NCI-H2171 (cell line): ENCODE results near the gene THEM5.

Source experiments
- DNase-seq: peaks from one replicate; lab custom pipeline; 2025; lab: John Stamatoyannopoulos, UW

Gene THEM5

DNA sequence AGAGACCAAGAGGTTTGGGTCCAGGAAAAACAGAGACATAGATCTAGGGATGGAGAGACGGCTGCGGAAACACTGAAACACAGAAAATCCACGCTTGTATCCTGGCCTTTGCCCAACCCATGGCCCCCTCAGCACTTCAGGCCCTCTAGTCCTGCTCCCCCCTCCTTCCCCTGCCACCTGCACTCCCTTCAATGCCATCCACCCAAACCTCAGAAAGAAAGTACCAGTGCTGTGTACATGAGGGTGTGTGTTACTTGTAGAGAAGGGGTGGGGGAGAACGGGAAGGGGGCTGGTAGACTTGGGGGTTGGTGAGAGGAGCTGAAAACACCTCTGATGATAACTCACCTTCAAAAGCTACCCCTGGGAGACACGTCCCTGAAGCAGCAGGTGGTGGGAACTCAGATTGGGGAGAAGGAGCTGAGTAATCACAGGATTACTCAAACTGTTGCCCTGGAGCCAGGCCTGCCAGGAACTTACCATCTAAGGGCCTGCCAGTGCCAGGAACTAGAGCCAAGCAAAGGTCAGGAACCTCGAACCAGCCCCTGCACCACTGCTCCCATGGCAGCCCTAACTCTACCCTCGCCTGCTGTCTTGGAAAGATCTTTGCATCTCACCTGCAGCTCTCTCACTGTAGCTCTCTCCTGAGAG is 33.4 kb downstream of the THEM5 start:
- DNase-seq = no peak

DNA sequence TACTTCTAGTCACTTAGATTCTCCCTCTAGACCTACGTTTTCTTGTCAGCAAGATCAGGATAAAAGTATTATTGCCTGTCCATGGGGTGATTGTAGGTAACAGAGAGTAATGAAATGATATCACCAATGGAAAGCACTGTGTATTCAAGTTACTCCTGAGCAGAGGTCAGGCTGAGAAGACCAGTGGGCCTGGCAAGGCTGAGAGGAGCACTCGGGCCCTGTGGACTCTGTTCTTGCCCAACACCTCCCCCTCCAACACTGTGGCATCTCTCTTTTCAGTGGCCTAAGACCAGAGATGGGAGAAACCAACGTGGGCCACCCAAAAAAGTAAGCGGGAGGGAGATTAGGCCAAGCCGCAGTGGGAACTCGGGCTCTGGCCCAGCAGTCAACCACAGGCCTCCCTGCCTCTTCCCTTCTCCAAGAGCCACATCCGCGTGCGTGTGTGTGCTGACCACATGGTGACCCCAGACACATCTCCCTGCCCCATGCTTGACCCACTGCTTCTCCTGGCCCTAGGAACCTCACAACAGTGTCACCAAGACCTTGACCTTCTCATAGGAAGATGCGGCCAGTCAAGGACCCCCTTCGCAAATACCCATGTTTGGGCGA is 34.2 kb downstream of the THEM5 start:
- no peak for DNase-seq

DNA sequence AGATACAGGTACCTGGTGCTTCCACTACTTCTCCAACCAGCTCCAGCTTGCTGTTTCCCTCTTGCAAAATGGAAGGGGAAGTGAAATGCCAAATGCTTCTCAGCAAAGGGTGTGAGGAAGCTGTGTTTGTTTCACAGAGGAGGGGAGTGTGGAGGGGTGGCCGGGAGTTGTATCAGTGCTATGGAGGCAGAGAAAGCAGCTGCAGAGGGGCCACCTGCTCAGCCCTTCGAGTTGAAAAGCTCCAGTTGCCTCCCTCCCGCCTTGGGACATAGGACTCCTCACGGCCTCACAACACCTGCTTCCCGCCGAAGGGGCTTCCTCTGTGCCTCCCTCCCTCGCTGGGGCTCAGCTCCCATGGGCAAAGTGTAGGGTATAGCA is 36.2 kb downstream of the THEM5 start:
- no peak for DNase-seq

DNA sequence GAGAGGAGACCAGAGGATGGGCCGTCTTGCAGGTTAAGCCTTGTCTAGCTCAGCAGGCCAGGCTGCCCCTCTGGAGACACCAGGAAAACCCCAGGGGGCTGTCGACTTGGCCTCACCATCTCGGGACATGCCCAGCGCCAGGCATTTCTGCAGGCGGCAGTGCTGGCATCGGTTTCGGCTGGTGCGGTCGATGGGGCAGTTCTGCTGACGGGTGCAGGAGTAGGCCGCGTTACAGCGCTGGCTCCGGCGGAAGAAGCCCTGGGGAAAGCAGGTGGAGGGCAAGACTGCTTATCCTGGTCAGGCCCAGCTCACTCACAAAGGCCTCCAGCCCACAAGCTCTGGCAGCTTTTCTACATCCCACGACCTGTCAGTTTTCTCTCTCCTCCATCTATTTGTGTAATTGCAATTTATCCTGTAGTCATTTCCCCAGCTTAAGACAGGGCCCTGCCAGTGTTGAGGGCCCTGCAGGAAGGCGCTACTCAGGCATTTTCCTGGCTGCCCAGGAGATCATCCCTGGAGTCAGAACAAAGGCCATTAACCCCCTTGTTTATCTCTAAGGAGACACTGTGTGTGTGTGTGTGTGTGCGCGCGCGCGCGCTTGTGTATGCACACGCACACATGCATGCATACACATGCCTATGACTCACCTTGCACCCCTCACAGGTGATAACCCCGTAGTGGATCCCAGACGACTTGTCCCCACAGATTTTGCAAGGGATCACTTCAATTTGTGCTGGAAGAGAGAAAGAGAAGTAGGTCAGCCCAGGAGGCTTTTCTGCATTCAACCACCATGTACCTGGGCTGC is 36.8 kb downstream of the THEM5 start:
- no peak for DNase-seq

DNA sequence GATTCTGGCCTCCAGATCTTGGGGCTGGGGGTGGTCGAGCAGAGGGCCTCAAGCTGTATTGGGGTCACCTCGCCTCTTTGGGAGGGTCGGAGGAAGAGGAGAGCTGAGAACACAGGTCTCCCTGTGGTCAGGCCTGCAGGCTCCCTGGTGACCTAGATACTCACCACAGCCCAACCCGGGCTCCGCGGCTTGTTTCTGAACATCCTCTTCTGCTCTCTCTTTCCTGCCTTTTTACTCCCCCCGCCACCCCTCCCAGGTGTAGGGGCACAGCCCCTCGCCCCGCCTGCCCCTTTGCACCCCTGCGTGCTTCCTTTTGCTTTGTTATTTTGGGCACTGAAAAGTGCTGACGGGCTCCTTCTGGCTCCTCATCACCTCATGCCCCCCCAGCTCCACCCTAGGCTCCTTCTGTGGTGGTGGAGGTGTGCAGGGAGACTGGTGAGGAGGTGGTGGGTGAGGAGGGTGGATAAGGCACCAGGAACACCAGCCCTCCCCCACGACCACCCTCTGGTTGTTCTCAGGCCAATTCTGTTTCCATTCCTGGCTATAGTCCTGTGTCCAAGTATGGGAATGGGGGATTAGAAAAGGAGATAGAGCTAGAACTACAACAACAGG is 37.7 kb downstream of the THEM5 start:
- no peak for DNase-seq

DNA sequence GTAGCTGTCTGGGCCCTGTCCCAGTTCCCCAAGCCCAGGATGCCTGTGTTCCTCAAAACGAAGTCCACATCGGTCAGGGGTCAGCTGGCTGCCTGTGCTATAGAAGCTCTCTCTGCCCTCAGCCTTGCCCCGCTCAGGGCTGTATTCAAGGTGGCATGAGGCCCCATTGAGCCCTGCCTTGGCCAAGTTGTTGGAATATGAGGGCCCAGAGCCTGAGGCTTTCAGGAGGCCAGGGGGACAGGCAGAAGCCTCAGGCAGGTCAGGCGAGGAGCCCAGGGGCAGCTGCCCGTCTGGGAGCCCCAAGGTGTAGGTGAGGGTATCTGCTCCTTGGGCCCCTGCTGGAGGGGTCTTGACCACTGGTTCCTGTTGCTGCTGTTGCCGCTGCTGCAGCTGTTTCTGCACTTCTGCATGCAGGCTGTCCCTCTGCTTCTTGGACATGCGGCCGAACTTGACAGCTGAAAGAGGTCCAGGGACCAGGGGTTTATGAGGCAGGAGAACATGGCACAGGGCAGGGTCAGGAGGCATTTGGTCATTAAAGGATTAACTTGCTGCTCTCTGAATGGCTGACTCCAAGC is 38.5 kb downstream of the THEM5 start:
- DNase-seq = no peak

DNA sequence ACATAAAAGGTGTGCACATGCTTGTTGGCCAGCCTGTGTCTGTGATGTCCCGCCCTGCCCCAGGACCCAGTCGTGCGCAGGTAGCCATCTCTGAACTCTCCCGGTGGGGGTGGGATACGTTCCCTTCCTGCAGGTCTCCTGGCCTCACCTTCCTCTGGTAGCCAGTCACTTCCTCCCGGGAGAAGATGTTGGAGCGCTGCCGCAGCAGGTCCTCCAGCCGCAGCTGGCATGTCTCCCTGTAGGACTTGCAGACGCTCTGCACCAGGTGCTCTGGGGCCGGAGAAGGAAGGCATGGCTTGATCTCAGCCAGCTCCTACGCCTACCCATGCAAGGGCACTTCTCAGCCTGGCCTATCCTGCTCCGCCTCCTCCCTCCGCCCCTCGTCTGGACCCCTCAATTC is 39.1 kb downstream of the THEM5 start:
- no peak for DNase-seq

DNA sequence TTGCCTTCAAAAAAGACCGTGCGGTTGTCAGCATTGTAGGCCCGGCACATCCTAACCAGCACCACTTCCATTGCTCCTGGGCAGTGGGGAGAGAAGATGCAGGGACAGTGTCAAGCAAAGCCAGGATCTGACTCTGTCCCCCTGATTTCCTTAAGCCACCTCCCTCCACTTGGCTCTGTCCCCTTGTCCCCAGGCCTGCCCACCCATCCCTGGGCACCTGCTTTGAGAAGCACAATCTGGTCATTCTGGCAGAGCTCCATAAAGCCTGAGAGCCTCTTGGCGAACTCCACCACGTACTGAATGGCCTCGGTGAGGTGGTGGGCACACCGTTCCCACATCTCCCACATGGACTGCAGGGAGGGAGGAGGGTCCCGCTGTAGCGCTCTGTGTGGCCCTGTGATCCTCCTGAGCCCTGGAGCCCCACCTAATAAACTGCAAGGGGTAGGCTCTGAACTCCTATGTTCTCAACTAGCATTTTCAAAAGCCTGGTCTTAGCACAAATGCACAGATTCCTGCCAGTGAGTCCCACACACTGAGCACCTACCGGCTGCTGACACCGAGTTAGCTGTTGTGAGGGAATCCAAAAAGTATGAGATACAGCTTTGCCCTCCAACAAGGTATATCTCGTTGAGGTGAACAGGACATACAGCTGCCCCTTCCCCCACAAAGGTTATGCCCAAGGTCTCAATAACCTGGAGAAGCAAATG is 40.1 kb downstream of the THEM5 start:
- DNase-seq = no peak

DNA sequence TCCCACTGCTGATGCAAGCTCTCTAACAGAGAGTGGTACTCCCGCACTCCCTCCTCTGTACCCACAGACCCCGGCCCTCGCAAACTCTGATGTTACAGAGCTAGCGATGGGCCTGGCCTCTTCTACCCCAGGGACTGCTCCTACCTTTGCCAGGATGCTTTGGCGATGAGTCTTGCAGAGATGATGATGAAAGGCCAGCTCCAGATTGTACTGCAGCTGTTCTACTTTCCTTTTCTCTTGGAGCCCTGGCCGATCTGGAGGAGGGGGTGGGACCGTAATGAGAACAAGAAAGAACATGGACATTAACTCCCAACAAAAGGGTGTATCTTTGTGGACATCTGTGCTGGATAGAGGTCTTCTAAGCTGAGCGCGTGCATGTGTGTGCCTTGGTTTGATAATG is 42.3 kb downstream of the THEM5 start:
- no peak for DNase-seq

DNA sequence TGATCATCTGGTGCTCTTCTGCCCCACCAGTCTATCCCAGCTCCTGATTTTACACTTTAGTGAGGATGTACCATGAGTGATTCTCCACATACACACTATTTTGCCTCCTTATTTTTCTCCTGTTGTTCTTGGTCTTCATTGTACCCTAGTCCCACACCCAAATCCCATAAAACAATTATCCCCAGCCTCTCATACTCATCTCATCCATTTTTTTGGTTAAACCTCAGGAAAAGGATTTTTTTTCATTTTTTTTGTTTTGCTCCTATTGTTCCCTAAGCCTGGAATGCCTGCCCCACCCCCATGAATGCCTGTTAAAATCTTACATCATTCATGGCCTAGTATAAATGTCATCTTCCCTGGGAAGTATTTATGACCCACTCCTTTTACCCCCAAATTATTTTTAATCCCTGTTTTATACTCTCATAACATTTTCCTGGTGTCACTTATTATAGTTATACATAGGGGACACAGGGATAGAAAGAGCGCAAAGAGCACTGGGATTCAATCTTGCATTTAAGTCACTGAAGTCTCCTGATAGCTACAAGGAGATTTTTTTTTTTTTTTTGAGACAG is 43.4 kb downstream of the THEM5 start:
- DNase-seq = no peak

DNA sequence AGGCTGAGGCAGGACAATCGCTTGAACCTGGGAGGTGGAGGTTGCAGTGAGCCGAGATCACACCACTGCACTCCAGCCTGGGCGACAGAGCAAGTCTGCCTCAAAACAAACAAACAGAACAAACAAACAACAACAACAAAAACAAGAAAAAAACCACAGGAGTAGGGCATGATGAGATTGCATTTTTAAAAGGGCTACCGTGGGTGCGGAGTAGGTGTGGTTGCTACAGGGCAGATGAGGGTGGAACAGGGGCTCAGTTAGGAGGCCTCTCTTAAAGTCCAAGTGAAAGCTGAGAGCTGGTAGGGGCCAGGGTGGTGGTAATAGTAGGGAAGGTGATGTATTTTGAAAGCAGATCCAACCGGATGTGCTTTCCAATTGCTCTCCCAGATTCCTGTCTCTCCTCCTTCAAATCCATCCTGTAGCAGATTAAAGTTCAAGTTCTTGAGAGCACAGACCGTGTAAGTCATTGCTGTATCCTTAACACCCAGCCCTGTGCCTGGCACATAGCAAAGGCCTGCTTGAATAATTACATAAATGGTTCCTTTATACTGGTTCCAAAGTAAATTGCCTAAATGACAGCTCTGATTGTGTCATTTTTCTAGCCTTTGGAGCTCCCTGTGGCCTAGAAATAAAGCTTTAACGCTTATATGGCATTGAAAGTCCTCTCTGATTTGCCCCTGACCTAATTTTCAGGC is 44.1 kb downstream of the THEM5 start:
- DNase-seq = no peak

DNA sequence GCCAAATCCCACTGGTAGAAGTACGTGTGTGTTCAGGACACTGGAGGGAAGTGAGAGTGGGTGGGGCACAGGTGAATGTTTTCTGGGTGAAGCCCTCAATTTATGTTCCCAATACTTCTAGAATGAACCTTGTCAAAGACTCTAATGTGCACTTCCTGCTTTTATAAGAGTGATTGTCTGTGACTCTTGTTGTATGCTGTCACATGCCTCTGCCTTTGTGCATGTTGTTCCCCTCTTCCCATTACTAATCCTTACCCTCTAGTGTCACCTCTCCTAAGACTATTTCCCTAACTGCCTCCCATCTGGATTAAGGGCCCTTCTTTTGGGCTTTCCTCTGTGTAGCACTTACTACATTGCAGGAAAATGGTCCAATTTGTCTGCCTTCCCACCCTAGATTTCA is 45.7 kb downstream of the THEM5 start:
- DNase-seq = no peak

DNA sequence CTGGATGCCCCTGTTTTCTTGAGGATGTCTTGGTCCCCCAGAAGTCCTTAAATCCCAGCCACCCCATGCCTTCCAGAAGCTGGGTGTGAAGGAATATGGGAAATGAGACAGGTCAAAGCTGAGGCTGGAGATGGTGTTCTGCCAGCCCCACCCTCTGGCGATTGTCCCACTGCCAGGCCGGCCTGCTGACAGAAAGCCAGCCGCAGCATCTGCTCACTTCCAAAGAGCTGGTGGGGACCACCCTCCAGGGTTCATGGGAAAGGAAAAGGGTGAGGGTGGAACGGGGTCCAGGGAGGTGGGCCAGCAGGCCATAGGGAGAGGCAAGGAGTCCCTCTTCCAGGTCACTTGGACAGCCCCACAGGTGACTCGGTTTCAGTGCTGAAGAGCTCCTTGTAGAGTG is 46.4 kb downstream of the THEM5 start:
- DNase-seq = no peak

DNA sequence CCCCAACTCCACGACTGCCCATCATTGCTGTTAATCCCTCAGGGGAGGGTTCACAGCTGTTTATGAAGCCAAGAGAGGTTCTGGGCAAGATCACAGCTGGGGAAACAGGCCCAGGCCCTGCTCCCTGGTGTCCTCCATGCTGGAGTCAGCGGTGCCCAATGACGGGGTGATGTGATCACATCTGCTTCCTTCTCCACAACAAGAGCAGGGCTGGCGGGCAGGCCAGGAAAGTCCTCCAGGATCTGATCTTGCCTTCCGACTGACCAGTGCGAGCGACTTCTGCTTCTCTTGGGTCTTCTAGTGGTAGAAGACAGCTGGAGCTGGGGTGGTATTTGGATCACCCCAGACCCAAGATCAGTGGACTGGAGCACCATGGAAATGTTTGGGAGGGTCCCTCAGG is 47.3 kb downstream of the THEM5 start:
- no peak for DNase-seq

DNA sequence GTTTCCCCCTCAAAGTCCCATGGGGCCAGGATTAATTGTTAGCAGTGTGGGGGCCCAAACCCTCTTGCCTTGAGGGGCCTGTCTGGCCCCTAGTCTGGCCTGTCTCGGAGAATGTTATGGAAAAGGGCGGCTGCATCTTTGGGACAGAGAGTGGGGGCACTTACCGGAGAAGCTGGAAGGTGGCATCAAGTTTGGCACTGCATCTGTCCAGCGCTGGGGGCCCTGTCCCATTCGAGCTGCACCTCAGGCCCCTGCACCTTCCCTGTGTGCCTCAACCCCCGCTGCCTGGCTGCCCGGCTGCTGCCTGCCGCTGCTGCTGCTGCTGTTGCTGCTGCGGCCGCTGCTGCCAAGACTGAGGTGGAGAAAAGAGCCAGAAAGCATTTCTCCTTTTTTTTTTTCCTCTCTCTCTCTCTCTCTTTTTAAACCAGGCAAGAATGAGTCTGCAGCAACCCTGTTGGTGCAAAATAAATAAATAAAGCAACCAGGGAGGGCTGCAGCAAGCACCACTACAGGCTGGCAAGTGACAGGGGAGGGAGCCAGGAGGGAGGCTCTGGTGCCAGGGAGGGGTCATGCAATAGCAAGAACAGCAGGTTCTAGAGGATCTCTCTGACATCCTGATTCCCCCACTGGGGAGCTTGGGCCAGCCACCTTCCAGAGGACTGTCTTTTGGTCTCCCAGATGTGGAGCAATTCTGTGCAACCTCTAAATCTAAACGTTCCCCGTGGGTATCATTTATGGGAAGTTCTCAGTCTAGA is 48.3 kb downstream of the THEM5 start, which contains the start of gene LINGO4:
TSS of gene LINGO4 (minus strand) at position 354 of the 755 bp plus-strand sequence. CDS start 2,715 bp downstream, outside the sequence.
- no peak for DNase-seq

DNA sequence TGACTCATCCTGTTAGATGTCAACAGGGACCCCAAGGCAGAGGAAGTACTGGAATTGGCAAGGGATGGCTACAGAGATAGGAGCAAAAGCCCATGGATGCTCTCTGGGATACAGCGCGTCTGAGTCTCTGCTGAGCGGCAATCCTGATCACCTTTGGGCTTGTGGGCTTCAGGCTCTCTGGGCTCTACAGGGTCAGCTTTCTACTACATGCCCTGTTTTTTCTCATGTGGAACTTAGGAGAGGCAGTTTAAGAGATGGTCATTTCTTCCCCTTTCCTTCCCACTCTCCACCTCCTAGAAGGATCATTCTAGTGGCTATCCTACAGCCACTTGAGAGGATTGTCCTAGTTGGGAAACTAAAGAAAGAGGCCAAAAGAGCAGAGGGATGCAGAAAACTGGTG is 49.6 kb downstream of the THEM5 start:
- DNase-seq = no peak

DNA sequence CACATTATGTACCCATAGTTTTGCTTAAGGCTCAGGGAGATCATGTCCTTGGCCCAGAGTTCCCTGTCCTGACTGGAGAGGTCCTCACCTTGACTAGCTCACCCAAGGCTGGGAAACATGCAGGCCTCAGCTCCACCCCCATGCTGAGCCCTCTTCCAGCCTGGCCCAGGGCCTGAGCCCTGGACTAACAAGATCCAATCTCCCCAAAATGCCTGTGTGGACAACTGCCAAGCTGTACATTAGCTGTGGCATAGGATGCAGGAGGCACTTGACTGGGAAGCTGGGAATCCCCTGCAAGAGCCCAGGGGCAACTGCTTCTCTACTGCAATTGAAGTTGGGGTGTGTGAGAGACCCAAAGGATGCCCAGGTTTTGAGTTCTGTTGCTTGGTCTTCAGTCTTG is 50.3 kb downstream of the THEM5 start:
- no peak for DNase-seq

DNA sequence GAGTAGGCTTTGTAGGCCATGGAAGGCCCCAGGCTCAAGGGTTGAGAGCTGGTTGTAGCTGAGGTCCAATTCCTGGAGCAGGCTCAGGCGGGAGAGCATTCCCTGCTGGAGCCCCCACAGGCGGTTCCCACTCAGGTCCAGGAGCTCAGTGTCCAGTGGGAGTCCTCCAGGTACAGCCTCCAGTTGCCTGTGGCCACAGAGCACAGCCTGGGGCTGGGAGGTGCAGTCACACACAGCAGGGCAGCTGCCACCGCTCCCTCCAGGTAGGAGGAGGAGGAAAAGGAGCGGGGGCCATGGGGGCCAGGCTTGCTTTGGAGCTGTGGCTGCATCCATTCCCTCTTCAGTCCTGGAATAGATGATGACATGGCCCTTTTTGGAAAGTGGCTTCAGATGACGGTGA is 51.1 kb downstream of the THEM5 start:
- no peak for DNase-seq

DNA sequence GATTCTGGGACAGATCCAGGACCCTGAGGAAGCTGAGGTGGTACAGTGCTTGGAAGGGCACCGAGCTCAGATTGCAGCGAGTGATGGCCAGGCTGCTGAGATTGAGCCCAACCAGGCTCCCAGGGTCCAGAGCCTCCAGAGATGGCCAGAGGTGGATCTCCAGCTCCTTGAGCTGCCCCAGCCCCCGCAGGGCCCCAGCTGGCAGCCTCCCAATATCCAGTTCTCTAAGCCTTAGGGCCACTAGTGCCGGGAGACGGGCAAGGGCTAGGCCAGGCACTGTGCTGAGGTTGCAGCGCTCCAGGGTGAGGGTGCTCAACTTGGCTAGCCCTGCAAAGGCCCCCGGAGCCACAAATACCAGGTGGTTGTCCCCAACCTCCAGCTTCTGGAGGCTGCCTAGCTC is 51.7 kb downstream of the THEM5 start:
- DNase-seq = no peak

DNA sequence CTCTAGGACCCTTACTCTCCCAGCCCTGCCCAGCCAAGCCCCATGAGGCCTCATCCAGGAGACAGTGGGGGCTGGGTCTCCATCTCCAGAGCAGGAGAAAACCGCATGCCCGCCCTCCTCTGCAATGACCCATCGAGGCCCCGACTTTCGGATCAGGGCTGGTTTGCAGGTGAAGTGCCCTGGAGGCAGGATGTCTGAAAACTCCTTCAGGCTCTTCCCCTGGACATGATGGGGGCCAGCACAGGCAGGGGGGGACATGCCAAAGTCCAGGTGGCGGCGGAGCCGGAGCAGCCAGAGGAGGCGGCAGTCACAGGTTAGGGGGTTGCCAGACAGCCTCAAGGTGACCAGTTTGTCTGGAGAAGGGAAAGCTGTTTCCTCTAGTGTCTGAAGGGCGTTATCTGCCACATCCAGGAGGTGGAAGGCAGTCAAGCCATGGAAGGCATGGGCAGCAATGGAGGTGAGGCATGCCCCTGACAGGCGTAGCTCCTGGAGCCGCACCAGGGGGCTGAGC is 52.1 kb downstream of the THEM5 start:
- no peak for DNase-seq
